Stimulated activated CD4-positive, alpha-beta T cell treated with anti-CD3 and anti-CD28 coated beads, Interleukin-1b, Interleukin-23, amount 100 ng/mL, for 48 hours (primary cell): Measurements from ENCODE around the gene CC2D1A.

ENCODE experiments used
- DNase-seq: peaks from one replicate; pipeline ENCODE4 v3.0.0-alpha.2; 2020

Gene CC2D1A

GRCh38 chr19:13942023-13942684 is 36.2 kb downstream of the CC2D1A start:
- DNase-seq, result no peak

DNA sequence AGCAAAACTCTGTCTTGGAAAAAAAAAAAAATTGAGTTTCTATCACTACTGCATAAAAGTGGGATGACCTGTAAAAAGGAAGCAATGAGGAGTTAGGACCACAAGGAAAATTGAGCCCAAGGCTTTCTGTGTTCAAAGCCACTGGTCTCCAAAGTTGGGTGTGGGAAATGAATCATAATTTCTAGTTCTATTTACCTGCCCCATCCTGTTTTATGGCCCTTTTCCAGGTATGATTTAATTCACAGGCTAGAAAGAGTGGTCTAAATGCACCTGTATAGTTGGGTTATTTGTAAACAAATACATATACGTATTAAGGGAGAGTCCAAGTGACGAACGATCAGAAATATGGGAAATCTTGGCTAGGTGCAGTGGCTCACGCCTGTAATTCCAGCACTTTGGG is 40.4 kb downstream of the CC2D1A start:
- DNase-seq, result no peak

GRCh38 chr19:13951043-13951442 is 45.0 kb downstream of the CC2D1A start:
- DNase-seq, result no peak

GRCh38 chr19:13951799-13952153 is 45.8 kb downstream of the CC2D1A start:
- no peak for DNase-seq

- DNase-seq, result peak; percentile 100
Observed at GRCh38 chr19:13952154-13952930, 46.3 kb downstream of the CC2D1A start, which contains the start of gene DCAF15. DCAF15 (plus strand) TSS chr19:13952509; CDS start chr19:13952513, 4 bp downstream.

DNA sequence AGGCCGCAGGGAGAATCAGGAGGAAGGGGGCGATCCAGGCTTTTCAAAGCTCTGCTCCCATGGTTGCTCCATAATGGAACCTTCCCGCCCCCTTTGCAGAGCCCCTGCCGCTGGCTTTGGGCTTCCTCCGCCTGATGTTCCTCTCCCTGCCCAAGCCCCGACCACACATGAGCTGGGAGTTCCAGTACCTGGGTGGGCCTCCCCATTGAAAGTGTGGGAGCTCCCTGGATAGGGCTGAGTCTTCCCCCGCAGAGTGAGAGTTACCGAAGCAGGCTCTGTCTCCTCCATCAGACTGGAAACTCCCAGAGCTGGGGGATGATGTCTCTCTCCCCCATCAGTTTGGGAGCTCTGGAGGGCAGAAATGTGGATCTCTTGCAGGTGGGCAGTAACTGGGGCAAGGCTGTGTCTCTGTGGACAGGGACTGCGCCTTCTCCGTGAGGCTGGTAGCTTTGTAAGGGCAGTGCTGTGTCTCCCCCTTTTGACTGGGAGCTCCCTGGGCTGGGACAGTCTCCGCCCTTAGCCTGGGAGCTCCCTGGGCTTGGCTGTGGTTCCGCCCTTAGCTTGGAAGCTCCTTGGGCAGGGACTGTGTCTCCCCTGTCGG is 47.0 kb downstream of the CC2D1A start:
- no peak for DNase-seq

- no peak for DNase-seq
Observed at GRCh38 chr19:13954185-13954584, 48.2 kb downstream of the CC2D1A start.

- no peak for DNase-seq
Observed at GRCh38 chr19:13955662-13956364, 49.8 kb downstream of the CC2D1A start.

DNA sequence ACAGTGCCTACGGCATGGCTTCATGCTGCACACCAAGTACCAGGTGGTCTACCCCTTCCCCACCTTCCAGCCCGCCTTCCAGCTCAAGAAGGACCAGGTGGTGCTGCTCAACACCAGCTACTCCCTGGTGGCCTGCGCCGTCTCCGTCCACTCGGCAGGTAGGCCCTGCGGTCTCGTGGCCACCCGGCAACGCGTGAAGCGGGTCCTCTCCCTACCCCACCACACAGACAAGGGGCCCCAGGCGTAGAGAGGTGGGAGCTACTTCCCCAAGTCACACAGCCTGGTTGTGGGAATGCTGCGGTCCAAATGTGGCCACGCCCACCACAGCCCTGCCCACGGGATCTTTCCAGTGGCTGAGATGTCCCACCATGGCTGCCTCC is 50.4 kb downstream of the CC2D1A start:
- no peak for DNase-seq

DNA sequence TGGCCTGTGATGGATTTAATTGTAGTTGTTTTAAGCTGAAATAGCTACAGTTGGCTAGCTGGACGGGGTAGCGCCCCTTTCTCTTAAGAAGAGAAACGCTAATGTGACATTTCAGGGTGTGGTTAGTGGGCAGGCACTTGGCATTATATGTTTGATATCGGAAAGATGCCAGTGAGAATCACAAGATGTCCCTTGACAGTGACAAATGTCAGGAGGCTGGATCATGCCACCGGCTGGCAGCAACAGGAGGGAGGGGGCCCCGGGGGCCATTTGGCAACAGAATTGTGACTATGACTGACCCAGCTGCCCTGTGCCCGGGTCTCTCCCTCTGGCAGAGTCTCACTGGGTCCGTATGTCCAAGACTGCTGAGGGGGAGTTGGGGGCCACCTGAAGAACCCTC is 51.0 kb downstream of the CC2D1A start:
- DNase-seq, result no peak

DNA sequence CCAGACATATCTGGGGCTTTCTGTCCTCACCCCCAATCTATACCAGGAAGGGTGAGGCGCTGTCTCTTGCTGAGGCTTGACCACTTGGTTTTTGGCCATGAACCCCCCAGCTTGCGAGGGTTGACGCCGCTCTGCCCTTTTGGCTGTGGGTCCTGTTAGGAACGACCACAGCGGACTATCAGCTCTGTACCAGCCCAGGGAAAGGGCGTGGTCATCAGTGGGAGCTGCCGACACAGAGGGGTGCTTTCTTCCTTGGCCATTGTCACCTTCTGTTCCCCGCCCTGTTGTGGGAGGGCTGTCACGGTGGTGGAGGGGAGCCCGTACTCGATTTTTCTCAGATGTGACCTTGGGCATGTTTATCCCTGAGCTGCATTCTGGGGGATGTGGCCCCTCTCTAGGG is 52.0 kb downstream of the CC2D1A start:
- no peak for DNase-seq

DNA sequence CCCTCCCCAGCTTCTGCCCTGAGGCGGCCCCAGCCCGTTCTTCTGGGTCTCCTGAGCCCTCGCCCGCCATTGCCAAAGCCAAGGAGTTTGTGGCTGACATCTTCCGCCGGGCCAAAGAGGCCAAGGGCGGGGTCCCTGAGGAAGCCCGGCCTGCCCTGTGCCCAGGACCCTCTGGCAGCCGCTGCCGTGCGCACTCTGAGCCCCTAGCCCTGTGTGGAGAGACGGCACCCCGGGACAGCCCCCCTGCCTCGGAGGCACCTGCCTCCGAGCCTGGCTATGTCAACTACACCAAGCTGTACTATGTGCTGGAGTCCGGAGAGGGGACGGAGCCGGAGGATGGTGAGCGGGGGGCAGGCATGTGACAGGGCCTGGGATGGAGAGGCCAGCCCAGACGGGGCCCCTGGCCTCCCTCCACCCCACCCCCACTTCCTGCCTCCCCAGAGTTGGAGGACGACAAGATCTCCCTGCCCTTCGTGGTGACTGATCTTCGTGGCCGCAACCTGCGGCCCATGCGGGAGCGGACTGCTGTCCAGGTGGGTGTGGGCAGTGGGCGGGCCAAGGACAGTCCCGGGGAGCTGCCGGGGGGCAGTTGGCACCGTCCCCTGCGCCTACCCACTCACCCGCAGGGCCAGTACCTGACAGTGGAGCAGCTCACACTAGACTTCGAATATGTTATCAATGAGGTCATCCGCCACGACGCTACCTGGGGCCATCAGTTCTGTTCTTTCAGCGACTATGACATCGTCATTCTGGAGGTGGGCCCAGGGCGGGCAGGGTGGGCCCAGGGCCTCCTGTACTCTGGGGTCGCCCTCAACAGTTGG is 53.4 kb downstream of the CC2D1A start:
- no peak for DNase-seq

- DNase-seq, result no peak
Observed at GRCh38 chr19:13959962-13960862, 54.2 kb downstream of the CC2D1A start.

DNA sequence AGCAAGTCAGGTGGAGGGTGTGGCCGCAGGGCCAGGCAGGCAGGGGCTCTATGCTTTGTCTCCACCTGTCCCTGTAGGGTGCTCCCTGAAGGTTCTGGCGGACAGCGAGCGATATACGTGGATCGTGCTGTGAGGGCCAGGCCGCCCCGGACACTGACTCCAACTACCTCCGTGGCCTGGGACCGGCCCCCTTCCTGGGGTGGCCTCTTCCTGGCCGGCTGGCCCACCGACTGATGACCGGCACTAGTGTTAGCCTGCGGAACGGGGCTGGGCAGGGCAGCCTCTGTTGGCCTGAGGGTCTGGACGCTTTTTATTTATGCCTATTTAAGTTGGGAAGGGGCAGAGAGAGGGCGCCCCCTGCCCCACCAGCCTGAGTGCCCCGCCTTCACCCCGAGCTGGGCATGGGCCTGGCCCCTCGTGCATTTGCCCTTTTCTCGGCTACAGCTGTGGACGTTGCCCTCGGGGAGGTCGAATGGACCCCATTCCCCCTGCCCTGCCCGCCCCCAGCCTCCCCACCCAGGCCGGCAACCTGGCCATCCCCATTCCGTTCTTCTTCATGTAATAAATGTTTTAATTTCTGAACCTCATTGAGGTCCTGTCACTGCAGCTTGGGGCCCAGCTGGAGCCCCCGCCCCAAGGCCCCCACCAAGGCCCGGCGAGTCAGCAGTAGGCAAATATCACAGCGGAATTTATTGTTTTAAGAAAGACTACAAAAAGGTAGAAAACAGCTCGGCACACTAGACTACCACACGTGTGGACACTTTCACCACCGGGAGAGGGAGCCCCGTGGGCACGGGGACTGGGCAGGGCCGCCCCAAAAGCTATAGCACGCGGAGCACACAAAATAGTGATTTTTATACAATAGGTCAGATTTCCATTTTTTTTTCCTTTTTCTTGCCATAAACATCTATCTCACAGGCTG is 55.1 kb downstream of the CC2D1A start:
- no peak for DNase-seq

DNA sequence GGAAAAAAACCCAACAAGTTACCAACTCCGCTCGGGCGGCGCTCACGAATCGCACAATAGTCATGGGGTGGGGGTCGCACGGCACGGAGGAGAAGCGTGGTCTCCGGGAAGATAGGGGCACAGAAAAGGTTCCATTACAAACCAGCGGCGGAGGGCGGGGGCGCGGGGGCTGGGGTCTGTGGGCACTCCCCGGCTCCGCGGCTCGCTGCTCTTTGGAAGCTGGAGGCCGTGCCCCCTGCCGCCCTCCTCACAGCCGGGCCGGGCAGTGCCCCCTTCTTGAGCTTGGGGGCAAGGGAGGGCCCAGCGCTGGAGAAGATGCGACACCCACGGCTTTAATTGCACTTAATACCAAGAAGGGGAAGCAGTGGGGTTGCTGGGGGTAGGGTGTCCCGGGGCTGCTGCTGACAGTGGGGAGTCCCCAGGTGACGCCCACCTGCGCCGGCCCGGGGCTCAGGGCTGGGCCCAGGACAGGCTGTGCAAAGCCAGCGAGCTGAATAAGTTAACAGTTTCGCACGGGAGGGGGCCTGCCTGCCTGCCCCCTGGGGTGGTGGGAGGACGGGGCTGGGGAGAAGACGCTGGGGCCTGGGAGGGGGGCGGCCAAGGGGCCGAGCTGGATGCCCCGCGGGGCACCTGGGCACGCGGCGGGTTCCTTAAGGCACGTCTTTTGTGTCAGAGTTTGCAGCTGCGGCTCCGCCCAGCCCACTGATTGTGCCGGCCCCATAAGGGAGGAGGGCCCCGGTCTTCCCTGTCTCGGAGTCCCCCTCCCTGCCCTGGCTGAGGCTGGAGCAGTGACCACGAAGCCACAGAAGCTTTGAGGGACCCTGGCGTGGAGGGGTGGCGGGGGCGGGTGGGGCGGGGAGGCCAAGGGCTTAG is 56.1 kb downstream of the CC2D1A start:
- no peak for DNase-seq

DNA sequence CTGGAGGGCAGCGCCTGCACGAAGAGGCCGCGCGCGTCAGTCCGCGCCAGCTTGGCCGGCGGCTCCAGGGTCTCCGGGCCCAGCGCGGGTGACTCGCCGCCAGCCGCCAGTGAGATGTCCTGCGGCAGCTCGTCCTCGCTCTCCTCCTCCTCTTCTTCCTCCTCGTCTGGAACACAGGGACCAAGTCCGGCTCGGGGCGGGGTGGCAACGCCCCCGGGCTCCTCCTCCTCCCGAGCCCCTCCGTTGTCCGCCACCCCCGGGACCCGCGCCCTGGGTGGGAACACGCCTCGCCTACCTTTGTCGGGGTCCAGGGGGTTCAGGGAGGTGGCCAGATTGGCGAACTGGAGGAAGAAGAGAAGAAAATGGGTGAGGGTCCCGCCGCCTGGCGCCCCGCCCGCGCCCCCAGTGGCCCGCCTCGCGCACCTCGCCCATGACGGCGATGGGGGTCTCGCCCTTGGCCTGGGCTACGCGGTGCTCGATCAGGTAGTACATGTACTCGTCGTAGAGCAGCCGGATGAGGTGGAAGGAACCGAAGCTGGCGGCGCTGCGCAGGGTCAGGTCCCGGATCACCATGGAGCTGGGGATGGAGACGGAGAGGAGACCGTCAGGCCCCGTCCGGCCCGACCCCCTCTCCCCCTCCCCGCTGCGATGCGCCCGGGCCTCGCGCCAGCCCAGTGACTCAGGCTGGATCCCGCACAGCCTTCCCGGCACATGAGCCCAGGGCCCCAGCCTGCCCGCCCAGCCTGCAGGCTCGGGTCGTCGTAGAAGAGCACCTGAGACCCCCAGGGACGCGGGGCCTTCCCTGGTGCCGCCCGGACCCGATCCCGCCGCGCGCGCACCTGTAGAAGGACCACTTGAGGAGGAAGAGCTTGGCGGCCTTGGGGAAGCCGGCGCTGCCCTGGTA is 57.0 kb downstream of the CC2D1A start:
- no peak for DNase-seq

- DNase-seq, result no peak
Observed at GRCh38 chr19:13963603-13964105, 57.7 kb downstream of the CC2D1A start.

GRCh38 chr19:13964776-13965175 is 58.8 kb downstream of the CC2D1A start:
- no peak for DNase-seq
